H9 (cell line): Measurements from ENCODE around the gene MYO7B. TPM values are rescaled to one million over a fixed set of nuclear protein-coding genes. Genes with fewer than 3 reads are reported as not detected.

ENCODE experiments used
- DNase-seq: peaks from one replicate; pipeline ENCODE4 v3.0.0-alpha.2; 2017
- H2AFZ ChIP-seq: one replicate; pipeline ENCODE4 v1.6.1; 2013; ENCODE audit warnings: mild to moderate bottlenecking, low read length, control low read depth, moderate library complexity
- H2AK5ac ChIP-seq: 2 replicates; pipeline ENCODE4 v1.6.1; 2013; ENCODE audit warnings: low read length, control low read depth, mixed read lengths; ENCODE audit not compliant: insufficient read length
- H2BK120ac ChIP-seq: one replicate; pipeline ENCODE4 v1.6.1; 2013; ENCODE audit warnings: low read depth, mild to moderate bottlenecking, low read length, control low read depth, inconsistent platforms; ENCODE audit not compliant: poor library complexity, severe bottlenecking
- H2BK12ac ChIP-seq: 2 replicates; pipeline ENCODE4 v1.6.1; 2013; ENCODE audit warnings: low read length, control low read depth, mixed read lengths, low read depth; ENCODE audit not compliant: insufficient read length
- H2BK15ac ChIP-seq: 2 replicates; pipeline ENCODE4 v1.6.1; 2013; ENCODE audit warnings: low read depth, low read length, control low read depth
- H2BK20ac ChIP-seq: one replicate; pipeline ENCODE4 v1.6.1; 2013; ENCODE audit warnings: low read depth, mild to moderate bottlenecking, low read length, control low read depth, inconsistent platforms; ENCODE audit not compliant: poor library complexity, severe bottlenecking
- H2BK5ac ChIP-seq: 2 replicates; pipeline ENCODE4 v1.6.1; 2013; ENCODE audit warnings: low read length, control low read depth, mixed read lengths; ENCODE audit not compliant: insufficient read length
- H3K14ac ChIP-seq: 2 replicates; pipeline ENCODE4 v1.6.1; 2013; ENCODE audit warnings: low read length, control low read depth; ENCODE audit not compliant: insufficient read depth
- H3K18ac ChIP-seq: 2 replicates; pipeline ENCODE4 v1.6.1; 2013; ENCODE audit warnings: low read depth, mild to moderate bottlenecking, mixed read lengths, low read length, control low read depth; ENCODE audit not compliant: insufficient read length
- H3K23ac ChIP-seq: 2 replicates; pipeline ENCODE4 v1.6.1; 2013; ENCODE audit warnings: low read length, control low read depth, mixed read lengths, low read depth; ENCODE audit not compliant: insufficient read length
- H3K23me2 ChIP-seq: 2 replicates; pipeline ENCODE4 v1.6.1; 2013; ENCODE audit warnings: low read depth, mild to moderate bottlenecking, mixed read lengths, low read length, control low read depth; ENCODE audit not compliant: insufficient read length, poor library complexity, severe bottlenecking
- H3K27ac ChIP-seq: 2 replicates; pipeline ENCODE4 v1.5.1; 2013; ENCODE audit warnings: low read length, control low read depth, mixed read lengths, low read depth; ENCODE audit not compliant: insufficient read length
- H3K27me3 ChIP-seq: 2 replicates; pipeline ENCODE4 v1.6.1; 2013; ENCODE audit warnings: low read length, control low read depth, inconsistent platforms; ENCODE audit not compliant: insufficient read depth
- H3K4ac ChIP-seq: 2 replicates; pipeline ENCODE4 v1.6.1; 2013; ENCODE audit warnings: low read depth, mild to moderate bottlenecking, control low read depth, inconsistent platforms, low read length, moderate library complexity
- H3K4me1 ChIP-seq: 2 replicates; pipeline ENCODE4 v1.6.1; 2013; ENCODE audit warnings: low read length, control low read depth, inconsistent platforms; ENCODE audit not compliant: insufficient read depth
- H3K4me2 ChIP-seq: 2 replicates; pipeline ENCODE4 v1.6.1; 2013; ENCODE audit warnings: low read length, control low read depth, mixed read lengths; ENCODE audit not compliant: insufficient read length, insufficient read depth
- H3K56ac ChIP-seq: 2 replicates; pipeline ENCODE4 v1.6.1; 2013; ENCODE audit warnings: low read depth, mild to moderate bottlenecking, mixed read lengths, low read length, control low read depth; ENCODE audit not compliant: insufficient read length
- H3K79me1 ChIP-seq: 2 replicates; pipeline ENCODE4 v1.6.1; 2013; ENCODE audit warnings: low read depth, mild to moderate bottlenecking, moderate library complexity, low read length, control low read depth, inconsistent platforms; ENCODE audit not compliant: insufficient read depth, poor library complexity, severe bottlenecking
- H3K79me2 ChIP-seq: 2 replicates; pipeline ENCODE4 v1.6.1; 2013; ENCODE audit warnings: low read length, control low read depth, inconsistent platforms; ENCODE audit not compliant: insufficient read depth
- H3K9ac ChIP-seq: 2 replicates; pipeline ENCODE4 v1.6.1; 2013; ENCODE audit warnings: low read length, control low read depth, mixed read lengths; ENCODE audit not compliant: insufficient read length; ENCODE audit errors: extremely low read depth
- H3K9me3 ChIP-seq: one replicate; pipeline ENCODE4 v1.6.1; 2013; ENCODE audit warnings: low read depth, low read length, inconsistent platforms; ENCODE audit not compliant: control insufficient read depth
- H3T11ph ChIP-seq: one replicate; pipeline ENCODE4 v1.6.1; 2013; ENCODE audit warnings: mild to moderate bottlenecking, low read length, control low read depth, inconsistent platforms
- H4K20me1 ChIP-seq: one replicate; pipeline ENCODE4 v1.6.1; 2013; ENCODE audit not compliant: control insufficient read depth, insufficient read length, insufficient read depth
- H4K5ac ChIP-seq: 2 replicates; pipeline ENCODE4 v1.6.1; 2013; ENCODE audit warnings: low read depth, mild to moderate bottlenecking, mixed read lengths, low read length, control low read depth; ENCODE audit not compliant: insufficient read length
- H4K8ac ChIP-seq: replicated peaks from 2 replicates; pipeline ENCODE4 v1.6.1; 2013; ENCODE audit warnings: low read length, control low read depth, mixed read lengths, low read depth; ENCODE audit not compliant: insufficient read length
- H4K91ac ChIP-seq: 2 replicates; pipeline ENCODE4 v1.6.1; 2013; ENCODE audit warnings: low read depth, mild to moderate bottlenecking, moderate library complexity, mixed read lengths, low read length, control low read depth; ENCODE audit not compliant: insufficient read length
- H3K27ac Mint-ChIP-seq, 3 experiments: 2 replicates in 2 of 3; 3 replicates in 1 of 3; pipeline ENCODE4 v1.8.0; 2020 to 2021; ENCODE audit warnings: mixed read lengths in 3 of 3, mild to moderate bottlenecking in 1 of 3, moderate library complexity in 1 of 3
- H3K27me3 Mint-ChIP-seq: 2 replicates; pipeline ENCODE4 v1.8.0; 2021; ENCODE audit warnings: low read depth, mild to moderate bottlenecking, moderate library complexity, mixed read lengths
- H3K36me3 Mint-ChIP-seq, 3 experiments: 2 replicates in 2 of 3; 3 replicates in 1 of 3; pipeline ENCODE4 v1.8.0; 2020 to 2021; ENCODE audit warnings: low read depth in 3 of 3, mixed read lengths in 3 of 3; ENCODE audit not compliant: insufficient read depth in 1 of 3
- H3K4me1 Mint-ChIP-seq, 2 experiments: 2 replicates each; pipeline ENCODE4 v1.8.0; 2020; ENCODE audit warnings: mixed read lengths in 2 of 2
- H3K4me3 Mint-ChIP-seq, 2 experiments: 2 replicates in 1 of 2; 3 replicates in 1 of 2; pipeline ENCODE4 v1.8.0; 2020 to 2021; ENCODE audit warnings: mild to moderate bottlenecking in 2 of 2, mixed read lengths in 2 of 2, moderate library complexity in 1 of 2
- H3K9me3 Mint-ChIP-seq, 2 experiments: 2 replicates in 1 of 2; 3 replicates in 1 of 2; pipeline ENCODE4 v1.8.0; 2020; ENCODE audit warnings: mild to moderate bottlenecking in 2 of 2, mixed read lengths in 2 of 2, moderate library complexity in 1 of 2
- CTCF ChIP-seq: fragments of 200-600 bp; sonication (generic); conservative IDR thresholded peaks from 3 replicates; pipeline ENCODE4 v1.8.0; 2021; ENCODE audit warnings: antibody characterized with exemption, mild to moderate bottlenecking
- WGBS: extraction: QIAGEN DNeasy Blood & Tissue Kit; methylation state at CpG from one replicate; pipeline ENCODE4 v1.1.7; 2013; ENCODE audit warnings: missing lambda C conversion rate, low lambda C conversion rate, mixed read lengths; ENCODE audit not compliant: insufficient read length; ENCODE audit errors: extremely low coverage; 5-methylcytosine and 5-hydroxymethylcytosine counted together
- total RNA-seq: library from RNA; stranded (reverse); gene quantifications from 2 replicates; pipeline ENCODE4 v1.2.1, GENCODE V29; 2021

MYO7B gene
- total RNA-seq, 1 experiment from 2014 or later = not detected

GRCh38 chr2:127665267-127665893 lies 129.9 kb downstream of the MYO7B start:
- no peak for DNase-seq
- Histone ChIP-seq H3K9me3 (no peaks in the 10 kb centered on the region), H2BK120ac (no peak overlapping the region), H3K4ac (no peak overlapping the region), H3K14ac (no peak overlapping the region), H4K5ac (no peak overlapping the region), H2AFZ (no peak overlapping the region), H4K8ac (no peak overlapping the region), H2BK15ac (no peak overlapping the region), H3K79me1 (no peaks in the 10 kb centered on the region), H3K56ac (no peak overlapping the region), H3K27ac (no peak overlapping the region), H4K20me1 (no peaks in the 10 kb centered on the region), H3K18ac (no peak overlapping the region), H2AK5ac (no peak overlapping the region), H3K23me2 (peaks cover 4% of the 10 kb centered on the region), H3K9ac (no peak overlapping the region), H3K4me2 (no peak overlapping the region), H3K23ac (no peak overlapping the region), H2BK20ac (no peak overlapping the region), H3T11ph (no peak overlapping the region), H3K79me2 (0 out of 2 replicates have a peak, but pooled peaks cover 2% of the 10 kb centered on the region), H2BK5ac (no peak overlapping the region), H4K91ac (no peak overlapping the region), H3K27me3 (peaks cover 14% of the 10 kb centered on the region; the same call in 1 of the 2 replicates), H3K4me1 (no peaks in the 10 kb centered on the region), H2BK12ac (no peak overlapping the region)
- H3K4me1 Mint-ChIP-seq = peaks cover 3 to 4% of the 10 kb centered on the region in 2 experiments; a peak in 2 of 4 replicates
- H3K9me3 Mint-ChIP-seq = no peaks in the 10 kb centered on the region
- no CpG with 5 or more reads among the region's 8 CpGs for WGBS
- H3K36me3 Mint-ChIP-seq = peaks cover 0 to 2% (median 0%) of the 10 kb centered on the region in 3 experiments; a peak in 1 of 7 replicates
- peaks cover 57% of the 10 kb centered on the region for H3K27me3 Mint-ChIP-seq
- peak overlapping the region in 1 of 2 experiments; percentile 59; a peak in 1 of 5 replicates for H3K4me3 Mint-ChIP-seq
- TF ChIP-seq CTCF = no peak
- no peak overlapping the region for H3K27ac Mint-ChIP-seq
